Endothelial cell of hepatic sinusoid (primary cell): ENCODE measurements around the gene GARS1.
"Not testable (repeated sequence)": the region's sequence is repeated elsewhere in the genome, so short reads cannot be mapped to it uniquely, and the experiment has no call there.

Experiments used
- in situ Hi-C: cut with HindIII; loops from 2 replicates; pipeline ENCODE4 v1.10.0; 2017; ENCODE audit warnings: low sequenced_read_pairs

GARS1 gene

GRCh38 chr7:30572212-30572841, 22.4 kb upstream of the GARS1 start:
- in situ Hi-C loops = no loop called here

GRCh38 chr7:30575910-30576309, 18.8 kb upstream of the GARS1 start:
- in situ Hi-C loops = no loop called here

- in situ Hi-C loops = no loop called here
Measured at GRCh38 chr7:30583181-30583580, 11.5 kb upstream of the GARS1 start.

- in situ Hi-C loops = no loop called here
Measured at GRCh38 chr7:30584415-30584814, 10.3 kb upstream of the GARS1 start.

GRCh38 chr7:30584965-30585364, 9.7 kb upstream of the GARS1 start:
- in situ Hi-C loops = no loop called here

GRCh38 chr7:30585675-30586074, 9.0 kb upstream of the GARS1 start:
- in situ Hi-C loops = no loop called here

- in situ Hi-C loops = not testable (repeated sequence)
Measured at GRCh38 chr7:30587547-30587946, 7.1 kb upstream of the GARS1 start.

- in situ Hi-C loops = no loop called here
Measured at GRCh38 chr7:30589111-30589510, 5.6 kb upstream of the GARS1 start.

- in situ Hi-C loops = no loop called here
Measured at GRCh38 chr7:30594048-30594539, 584 bp upstream of the GARS1 start.

GRCh38 chr7:30595436-30596013, 847 bp downstream of the GARS1 start:
- in situ Hi-C loops = no loop called here

GRCh38 chr7:30596014-30596641, 1.4 kb downstream of the GARS1 start:
- in situ Hi-C loops = no loop called here

GRCh38 chr7:30596721-30597120, 2.0 kb downstream of the GARS1 start:
- in situ Hi-C loops = no loop called here

- in situ Hi-C loops = no loop called here
Measured at GRCh38 chr7:30598121-30598876, 3.6 kb downstream of the GARS1 start.

GRCh38 chr7:30604901-30605300, 10.2 kb downstream of the GARS1 start:
- in situ Hi-C loops = no loop called here

GRCh38 chr7:30605832-30606231, 11.2 kb downstream of the GARS1 start:
- in situ Hi-C loops = no loop called here

GRCh38 chr7:30612658-30613265, 18.1 kb downstream of the GARS1 start:
- in situ Hi-C loops = no loop called here

- in situ Hi-C loops = no loop called here
Measured at GRCh38 chr7:30613366-30614325, 19.0 kb downstream of the GARS1 start.

- in situ Hi-C loops = no loop called here
Measured at GRCh38 chr7:30616318-30616717, 21.6 kb downstream of the GARS1 start.

- in situ Hi-C loops = no loop called here
Measured at GRCh38 chr7:30617359-30617758, 22.7 kb downstream of the GARS1 start.

GRCh38 chr7:30618080-30618676, 23.5 kb downstream of the GARS1 start:
- in situ Hi-C loops = no loop called here
